Stomach smooth muscle (tissue), 2 donors: Measurements from ENCODE around the gene ASXL2.
"Not testable (repeated sequence)": the region's sequence is repeated elsewhere in the genome, so short reads cannot be mapped to it uniquely, and the experiment has no call there.

Source experiments
- H3K27ac ChIP-seq: one replicate; pipeline ENCODE4 v1.7.0; 2013; ENCODE audit warnings: mild to moderate bottlenecking, low read length, inconsistent platforms
- H3K27me3 ChIP-seq, 2 donors: one replicate each; pipeline ENCODE4 v1.7.0; 2013; ENCODE audit warnings: low read length in 2 of 2; ENCODE audit not compliant: insufficient read depth in 2 of 2, control insufficient read depth in 1 of 2
- H3K36me3 ChIP-seq, 2 donors: one replicate each; pipeline ENCODE4 v1.7.0; 2013; ENCODE audit warnings: low read length in 2 of 2; ENCODE audit not compliant: control insufficient read depth in 2 of 2, insufficient read depth in 2 of 2
- H3K4me1 ChIP-seq: one replicate; pipeline ENCODE4 v1.7.0; 2013; ENCODE audit warnings: low read length; ENCODE audit not compliant: control insufficient read depth, insufficient read depth
- H3K4me3 ChIP-seq, 2 donors: one replicate each; pipeline ENCODE4 v1.7.0; 2013; ENCODE audit warnings: low read length in 2 of 2
- H3K9ac ChIP-seq, 2 donors: one replicate each; pipeline ENCODE4 v1.7.0; 2013; ENCODE audit warnings: low read length in 2 of 2, mild to moderate bottlenecking in 1 of 2
- H3K9me3 ChIP-seq, 2 donors: one replicate each; pipeline ENCODE4 v1.7.0; 2013; ENCODE audit warnings: low read length in 2 of 2; ENCODE audit not compliant: control insufficient read depth in 2 of 2
- donor health status: healthy.
- donor health status: Pancreatic carcinoma.

The ASXL2 gene

DNA sequence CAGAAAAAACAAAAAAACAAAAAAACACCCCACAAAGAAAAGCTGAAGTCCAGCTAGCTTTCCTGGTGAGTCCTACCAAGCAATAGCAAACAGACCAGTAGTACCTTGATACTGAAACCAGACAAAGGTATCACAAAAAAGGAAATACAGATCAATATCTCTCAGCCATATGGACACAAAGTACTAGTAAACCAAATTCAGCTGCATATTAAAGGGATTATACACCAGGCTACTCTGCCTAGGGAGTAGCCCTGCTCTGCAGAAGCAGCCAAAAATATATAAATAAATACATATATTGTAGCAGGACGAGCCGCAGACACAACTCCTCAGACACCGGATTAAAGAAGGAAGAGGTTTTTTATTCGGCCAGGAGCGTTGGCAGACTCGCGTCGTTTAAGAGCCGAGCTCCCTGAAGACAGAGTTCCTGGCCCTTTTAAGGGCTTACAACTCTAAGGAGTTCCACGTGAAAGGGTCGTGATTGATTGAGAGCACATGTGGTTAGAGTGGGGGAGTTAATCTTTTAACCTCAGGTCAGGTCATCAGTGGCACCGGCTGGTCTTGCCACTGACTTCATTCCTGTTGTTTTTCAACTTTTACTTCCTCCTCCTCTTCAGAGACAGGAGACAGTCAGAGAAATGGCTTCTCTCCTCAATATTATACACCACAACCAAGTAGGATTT lies 166.5 kb downstream of the ASXL2 start:
- Histone ChIP-seq H3K4me3 (peak overlapping the region in 1 of 2 donors; percentile 40), H3K27me3 (peaks cover 4% of the 10 kb centered on the region in 2 donors), H3K4me1 (no peaks in the 10 kb centered on the region), H3K36me3 (no peaks in the 10 kb centered on the region), H3K9me3 (no peaks in the 10 kb centered on the region), H3K27ac (no peak overlapping the region), H3K9ac (no peak overlapping the region)

DNA sequence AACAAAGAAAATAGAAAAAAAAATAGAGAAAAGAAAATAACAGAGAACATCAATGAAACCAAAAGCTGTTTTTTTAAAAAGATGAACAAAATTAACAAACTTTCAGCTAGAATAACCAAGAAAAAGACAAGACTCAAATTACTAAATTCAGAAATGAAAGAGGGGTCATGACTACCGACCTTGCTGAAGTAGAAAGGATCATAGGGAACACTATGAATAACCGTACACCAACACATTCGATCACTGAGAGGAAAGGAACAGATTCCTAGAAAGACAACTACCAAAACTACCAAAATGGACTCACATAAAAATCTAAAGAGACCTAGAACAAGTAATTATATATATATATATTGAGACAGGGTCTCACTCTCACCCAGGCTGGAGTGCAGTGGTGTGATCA lies 167.5 kb downstream of the ASXL2 start:
- no peaks in the 10 kb centered on the region for H3K36me3 ChIP-seq
- no peaks in the 10 kb centered on the region for H3K9me3 ChIP-seq
- no peak overlapping the region for H3K9ac ChIP-seq
- no peak overlapping the region for H3K4me3 ChIP-seq
- peaks cover 4% of the 10 kb centered on the region in 2 donors for H3K27me3 ChIP-seq
- H3K27ac ChIP-seq, result no peak overlapping the region
- no peaks in the 10 kb centered on the region for H3K4me1 ChIP-seq

DNA sequence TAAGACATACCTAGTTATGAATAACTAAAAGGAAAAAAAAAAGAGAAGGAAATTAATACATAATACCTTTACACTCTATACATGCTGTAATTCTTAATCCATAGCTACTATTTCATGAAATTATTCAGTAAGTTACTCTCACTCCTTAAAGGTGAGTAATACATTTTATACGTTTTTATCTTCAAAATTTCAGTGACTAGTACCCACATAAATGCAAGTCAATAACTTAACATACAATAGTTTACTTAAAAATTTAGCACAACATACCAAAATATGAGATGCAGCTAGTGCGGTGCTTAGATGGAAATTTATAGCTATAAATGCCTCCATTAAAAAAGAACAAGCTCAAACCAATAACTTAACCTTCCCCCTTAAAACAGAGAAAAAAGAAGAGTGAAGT lies 168.9 kb downstream of the ASXL2 start:
- H3K36me3 ChIP-seq, result no peaks in the 10 kb centered on the region
- no peak overlapping the region for H3K4me3 ChIP-seq
- no peak overlapping the region for H3K9ac ChIP-seq

DNA sequence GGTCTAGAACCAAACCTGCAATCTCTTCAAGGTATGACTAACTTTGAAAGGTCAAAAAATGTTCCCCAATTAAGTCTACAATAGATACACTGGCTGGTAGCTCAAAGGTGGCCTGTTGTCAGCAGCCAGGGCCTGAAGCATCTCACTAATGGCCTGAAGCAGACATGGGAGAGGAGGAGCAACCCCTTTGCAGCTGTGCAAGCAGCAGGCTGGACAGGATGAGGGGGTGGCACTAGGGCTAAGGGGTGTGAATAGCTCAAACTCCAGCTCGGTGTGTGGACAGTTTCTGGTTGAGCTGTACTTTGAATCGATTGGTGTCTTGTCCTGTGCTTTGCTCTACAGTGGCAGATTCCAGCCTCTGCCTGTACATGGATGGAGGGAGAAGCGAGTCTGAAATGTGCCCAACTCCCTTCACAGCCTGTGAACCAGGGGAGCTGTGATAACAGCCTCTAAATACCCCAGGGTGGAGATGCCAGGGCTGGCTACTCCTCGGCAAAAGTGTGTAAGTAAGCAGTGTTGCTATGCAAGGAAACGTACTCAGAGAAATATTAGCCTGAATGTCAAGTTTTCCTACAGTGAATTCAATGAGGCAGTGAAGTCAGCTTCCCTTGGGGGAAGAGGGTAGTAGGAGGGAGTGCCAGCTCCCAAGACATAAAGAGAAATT lies 170.2 kb downstream of the ASXL2 start:
- Histone ChIP-seq H3K27ac (no peak overlapping the region), H3K4me3 (no peak overlapping the region)

More for the DNA sequence above, 168.9 kb downstream of the ASXL2 start:
- Histone ChIP-seq H3K27ac (no peak overlapping the region), H3K27me3 (peaks cover 4% of the 10 kb centered on the region in 2 donors), H3K4me1 (no peaks in the 10 kb centered on the region), H3K9me3 (no peaks in the 10 kb centered on the region)

DNA sequence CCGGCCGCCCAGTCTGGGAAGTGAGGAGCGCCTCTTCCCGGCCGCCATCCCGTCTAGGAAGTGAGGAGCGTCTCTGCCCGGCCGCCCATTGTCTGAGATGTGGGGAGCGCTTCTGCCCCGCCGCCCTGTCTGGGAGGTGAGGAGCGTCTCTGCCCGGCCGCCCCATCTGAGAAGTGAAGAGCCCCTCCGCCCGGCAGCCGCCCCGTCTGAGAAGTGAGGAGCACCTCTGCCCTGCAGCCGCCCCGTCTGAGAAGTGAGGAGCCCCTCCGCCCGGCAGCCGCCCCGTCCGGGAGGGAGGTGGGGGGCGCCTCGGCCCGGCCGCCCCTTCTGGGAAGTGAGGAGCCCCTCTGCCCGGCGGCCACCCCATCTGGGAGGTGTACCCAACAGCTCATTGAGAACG lies 172.7 kb downstream of the ASXL2 start:
- H3K9ac ChIP-seq, H3K27ac ChIP-seq, H3K4me1 ChIP-seq, H3K36me3 ChIP-seq, H3K27me3 ChIP-seq, H3K4me3 ChIP-seq, H3K9me3 ChIP-seq: not testable (repeated sequence)

More for the DNA sequence above, 170.2 kb downstream of the ASXL2 start:
- H3K9me3 ChIP-seq, result no peaks in the 10 kb centered on the region
- H3K4me1 ChIP-seq, result no peaks in the 10 kb centered on the region
- H3K9ac ChIP-seq, result no peak overlapping the region
- peaks cover 4% of the 10 kb centered on the region in 2 donors for H3K27me3 ChIP-seq
- H3K36me3 ChIP-seq, result no peaks in the 10 kb centered on the region

DNA sequence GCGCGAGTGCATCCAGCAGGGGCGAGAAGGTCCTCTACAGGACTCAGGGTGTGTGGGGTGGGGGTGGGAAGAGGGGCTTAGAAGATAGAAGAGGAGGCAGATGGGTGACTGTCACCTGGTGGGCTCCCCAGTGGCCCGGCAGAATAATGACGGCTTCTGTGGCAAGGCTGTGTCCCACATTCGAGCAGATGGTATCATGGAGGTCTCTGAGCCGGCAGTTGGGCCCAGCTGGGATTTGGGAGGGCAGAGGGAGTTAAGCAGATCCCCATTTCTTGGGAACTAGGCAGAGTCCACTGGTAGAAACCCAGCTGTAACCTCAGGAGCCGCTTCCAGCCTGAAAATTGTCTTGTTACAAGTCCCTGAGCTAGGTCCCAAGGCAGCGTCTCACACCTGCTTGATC lies 176.5 kb downstream of the ASXL2 start:
- H3K36me3 ChIP-seq, result no peaks in the 10 kb centered on the region
- H3K27ac ChIP-seq, result no peak overlapping the region
- H3K4me1 ChIP-seq, result peaks cover 4% of the 10 kb centered on the region
- no peak overlapping the region for H3K9ac ChIP-seq
- H3K4me3 ChIP-seq, result no peak overlapping the region
- H3K27me3 ChIP-seq, result no peaks in the 10 kb centered on the region
- H3K9me3 ChIP-seq, result no peaks in the 10 kb centered on the region

DNA sequence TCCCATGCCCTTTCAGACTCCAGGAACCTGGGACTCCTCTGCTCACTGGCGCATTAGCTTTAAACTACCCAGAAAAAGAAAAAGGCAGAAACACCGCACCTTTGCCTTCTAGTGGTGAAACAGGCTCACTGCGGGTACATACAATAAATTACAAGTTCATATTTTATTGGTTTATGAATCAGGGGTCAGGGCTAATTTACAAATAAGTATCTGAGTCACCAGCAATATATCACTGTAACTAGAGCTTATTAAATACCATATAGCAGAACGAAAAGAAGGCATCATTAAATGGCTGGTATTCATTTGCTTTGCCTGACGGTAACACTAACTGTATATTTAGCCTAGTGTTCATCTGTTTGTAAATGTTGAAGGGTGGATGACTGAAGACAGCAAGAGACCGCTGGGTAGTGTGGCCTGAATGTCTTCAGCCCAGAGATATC lies 178.0 kb downstream of the ASXL2 start:
- H3K27me3 ChIP-seq, result no peaks in the 10 kb centered on the region
- H3K27ac ChIP-seq, result no peak overlapping the region
- H3K9me3 ChIP-seq, result no peaks in the 10 kb centered on the region
- no peaks in the 10 kb centered on the region for H3K36me3 ChIP-seq
- H3K4me3 ChIP-seq, result no peak overlapping the region
- peaks cover 4% of the 10 kb centered on the region for H3K4me1 ChIP-seq
- H3K9ac ChIP-seq, result no peak overlapping the region

DNA sequence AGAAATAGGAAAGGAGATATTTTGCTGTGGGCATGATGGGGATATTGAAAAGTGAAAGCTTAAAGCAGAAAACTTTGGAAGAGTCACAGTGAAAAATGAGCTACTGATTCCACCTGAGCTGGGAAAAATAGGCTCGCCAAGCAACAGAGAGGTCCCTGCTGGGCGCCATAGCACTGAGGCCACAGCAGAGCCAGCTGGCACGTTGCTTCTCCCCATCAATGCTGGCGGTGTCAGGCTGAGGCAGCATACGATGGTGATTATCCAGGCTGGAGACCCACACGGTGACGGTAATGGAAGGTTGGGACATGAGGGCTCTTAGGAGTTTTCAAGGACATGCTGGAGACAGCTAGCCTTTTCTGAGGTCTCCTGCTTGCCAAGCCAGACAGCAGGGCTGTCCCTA lies 179.1 kb downstream of the ASXL2 start:
- Histone ChIP-seq H3K9ac (no peak overlapping the region), H3K27ac (no peak overlapping the region), H3K36me3 (no peaks in the 10 kb centered on the region), H3K9me3 (no peaks in the 10 kb centered on the region), H3K4me3 (no peak overlapping the region), H3K4me1 (peaks cover 4% of the 10 kb centered on the region), H3K27me3 (no peaks in the 10 kb centered on the region)

DNA sequence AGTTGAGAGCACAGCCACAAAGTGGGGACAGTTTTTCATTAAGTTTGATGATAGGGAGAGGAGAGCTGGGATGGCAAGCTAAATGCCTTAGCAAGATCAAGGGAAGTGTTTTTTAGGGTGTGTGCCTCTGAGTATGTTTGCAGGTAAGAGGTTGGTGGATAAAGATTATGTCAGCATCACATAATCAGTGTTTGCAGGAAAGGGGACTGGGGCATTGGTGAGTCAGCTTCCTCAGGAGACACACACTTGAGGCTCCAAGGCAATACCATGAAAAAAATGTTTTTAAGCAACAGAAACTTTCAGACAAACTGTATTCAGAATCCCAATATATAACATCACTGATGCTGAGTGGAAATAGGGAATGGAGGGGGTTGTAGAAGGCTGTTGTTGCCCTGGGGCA lies 179.5 kb downstream of the ASXL2 start:
- no peaks in the 10 kb centered on the region for H3K9me3 ChIP-seq
- H3K36me3 ChIP-seq, result no peaks in the 10 kb centered on the region
- H3K4me3 ChIP-seq, result no peak overlapping the region
- H3K27ac ChIP-seq, result no peak overlapping the region
- no peaks in the 10 kb centered on the region for H3K27me3 ChIP-seq
- peaks cover 4% of the 10 kb centered on the region for H3K4me1 ChIP-seq
- H3K9ac ChIP-seq, result no peak overlapping the region

DNA sequence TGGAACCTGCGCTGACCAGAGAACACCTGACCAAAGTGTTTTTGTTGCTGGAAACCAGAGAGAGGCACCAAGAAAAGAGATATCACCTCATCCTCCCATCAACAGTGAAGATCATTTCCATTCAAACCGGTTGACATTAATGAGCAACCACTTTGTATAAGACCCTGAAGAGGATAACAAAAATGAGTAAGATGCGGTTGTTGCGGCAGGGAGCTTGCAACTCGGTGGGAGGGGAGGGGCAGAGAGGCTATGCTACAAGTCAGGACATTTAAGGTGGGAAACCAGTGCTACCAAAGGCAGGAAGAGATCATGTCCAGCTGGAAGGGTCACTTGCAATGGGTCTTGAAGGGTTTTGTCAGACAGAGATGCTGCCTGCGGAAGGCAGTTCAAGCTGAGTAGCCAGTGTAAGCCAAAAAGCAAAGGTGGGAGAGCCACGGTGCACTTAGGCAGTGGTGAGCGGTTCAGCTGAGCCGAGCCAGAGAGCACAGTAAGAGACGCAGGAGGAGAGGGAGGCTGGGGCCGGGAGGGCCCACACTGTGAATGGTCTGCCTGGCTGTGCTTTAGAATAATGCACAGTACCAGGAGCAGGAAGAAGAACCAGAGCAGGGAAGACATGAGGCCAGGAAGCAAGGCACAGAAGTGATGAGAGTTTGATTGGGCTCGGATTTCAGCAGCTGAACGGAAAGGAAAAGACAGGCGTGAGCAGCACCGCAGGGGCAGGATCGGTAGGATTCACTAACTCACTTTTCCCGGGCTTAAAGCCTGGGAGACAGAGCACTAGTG lies 180.5 kb downstream of the ASXL2 start:
- Histone ChIP-seq H3K4me1 (peaks cover 4% of the 10 kb centered on the region), H3K9me3 (no peaks in the 10 kb centered on the region), H3K27ac (no peak overlapping the region), H3K36me3 (no peaks in the 10 kb centered on the region), H3K4me3 (peak overlapping the region in 1 of 2 donors; percentile 22), H3K27me3 (no peaks in the 10 kb centered on the region), H3K9ac (no peak overlapping the region)
